ENCODE data around the gene RNF114. TPM values are rescaled to one million over a fixed set of nuclear protein-coding genes. Genes with fewer than 3 reads are reported as not detected.

Gene RNF114
- total RNA-seq, 2 donors from 2014 or later: 60.9 to 66.0 TPM

GRCh38 chr20:49915118-49915379, 21.1 kb upstream of the RNF114 start:
- no peak for DNase-seq (ENCODE audit: low spot score in 2 of 2)
- Mint-ChIP-seq H3K36me3 (no peaks in the 10 kb centered on the region), H3K9me3 (no peaks in the 10 kb centered on the region), H3K27ac (peak overlapping the region; percentile 99 to 100)
- peak in 1 of 2 donors; percentile 46 for ATAC-seq

GRCh38 chr20:49915380-49916145, 20.6 kb upstream of the RNF114 start, which contains the start of gene SPATA2:
SPATA2 (minus strand) TSS chr20:49915529; CDS start chr20:49908490, 7,039 bp downstream.
- no peaks in the 10 kb centered on the region for H3K9me3 Mint-ChIP-seq
- peak within 1 kb of the TSS; percentile 99 to 100 for H3K27ac Mint-ChIP-seq
- H3K36me3 Mint-ChIP-seq: no peaks in the 10 kb centered on the region
- peak; percentile 93 to 94 for ATAC-seq
- peak; percentile 91 to 95 for DNase-seq (ENCODE audit: low spot score in 2 of 2)

GRCh38 chr20:49916146-49917002, 19.8 kb upstream of the RNF114 start:
- no peak for DNase-seq (ENCODE audit: low spot score in 2 of 2)
- peak overlapping the region; percentile 99 to 100 for H3K27ac Mint-ChIP-seq
- ATAC-seq: peak in 1 of 2 donors; percentile 34
- H3K9me3 Mint-ChIP-seq: no peaks in the 10 kb centered on the region
- no peaks in the 10 kb centered on the region for H3K36me3 Mint-ChIP-seq

GRCh38 chr20:49918446-49918845, 17.8 kb upstream of the RNF114 start:
- H3K9me3 Mint-ChIP-seq: no peaks in the 10 kb centered on the region
- H3K27ac Mint-ChIP-seq: no peak overlapping the region
- no peak for DNase-seq (ENCODE audit: low spot score in 2 of 2)
- H3K36me3 Mint-ChIP-seq: no peaks in the 10 kb centered on the region
- no peak for ATAC-seq

- ATAC-seq (no peak), DNase-seq (ENCODE audit: low spot score in 2 of 2) (no peak)
- Mint-ChIP-seq H3K36me3 (no peaks in the 10 kb centered on the region), H3K27ac (no peak overlapping the region), H3K9me3 (no peaks in the 10 kb centered on the region)
These were observed 17.2 kb upstream of the RNF114 start for GRCh38 chr20:49919009-49919408.

GRCh38 chr20:49919461-49919860, 16.7 kb upstream of the RNF114 start:
- H3K9me3 Mint-ChIP-seq: no peaks in the 10 kb centered on the region
- no peak for DNase-seq (ENCODE audit: low spot score in 2 of 2)
- H3K36me3 Mint-ChIP-seq: no peaks in the 10 kb centered on the region
- ATAC-seq: no peak
- H3K27ac Mint-ChIP-seq: no peak overlapping the region

GRCh38 chr20:49924247-49924646, 11.9 kb upstream of the RNF114 start:
- H3K9me3 Mint-ChIP-seq: no peaks in the 10 kb centered on the region
- ATAC-seq (no peak), DNase-seq (ENCODE audit: low spot score in 2 of 2) (no peak)
- H3K27ac Mint-ChIP-seq: no peak overlapping the region
- H3K36me3 Mint-ChIP-seq: no peaks in the 10 kb centered on the region

GRCh38 chr20:49925901-49926454, 10.2 kb upstream of the RNF114 start:
- Mint-ChIP-seq H3K27ac (no peak overlapping the region), H3K36me3 (no peaks in the 10 kb centered on the region), H3K9me3 (no peaks in the 10 kb centered on the region)
- ATAC-seq (no peak), DNase-seq (ENCODE audit: low spot score in 2 of 2) (no peak)

GRCh38 chr20:49928411-49929141, 7.6 kb upstream of the RNF114 start:
- Mint-ChIP-seq H3K9me3 (no peaks in the 10 kb centered on the region), H3K36me3 (no peaks in the 10 kb centered on the region), H3K27ac (peak overlapping the region in 1 of 2 donors; percentile 36)
- ATAC-seq: peak; percentile 86 to 89
- DNase-seq (ENCODE audit: low spot score in 2 of 2): peak; percentile 73 to 84

- H3K9me3 Mint-ChIP-seq: no peaks in the 10 kb centered on the region
- no peak overlapping the region for H3K27ac Mint-ChIP-seq
- DNase-seq (ENCODE audit: low spot score in 2 of 2) (no peak), ATAC-seq (peak in 1 of 2 donors; percentile 5)
- H3K36me3 Mint-ChIP-seq: no peaks in the 10 kb centered on the region
These were observed 7.1 kb upstream of the RNF114 start for GRCh38 chr20:49929142-49929494.

- H3K27ac Mint-ChIP-seq: peak overlapping the region in 1 of 2 donors; percentile 52
- DNase-seq (ENCODE audit: low spot score in 2 of 2): no peak
- H3K36me3 Mint-ChIP-seq: peaks cover 8 to 20% of the 10 kb centered on the region in 2 donors
- H3K9me3 Mint-ChIP-seq: no peaks in the 10 kb centered on the region
- ATAC-seq: peak in 1 of 2 donors; percentile 14
These were observed 448 bp upstream of the RNF114 start for GRCh38 chr20:49935746-49936152.

- peak overlapping the region; percentile 82 to 93 for H3K27ac Mint-ChIP-seq
- DNase-seq (ENCODE audit: low spot score in 2 of 2) (no peak), ATAC-seq (peak; percentile 3 to 13)
- peaks cover 8 to 29% of the 10 kb centered on the region in 2 donors for H3K36me3 Mint-ChIP-seq
- no peaks in the 10 kb centered on the region for H3K9me3 Mint-ChIP-seq
These were observed 1.1 kb downstream of the RNF114 start for GRCh38 chr20:49937027-49937929.

- H3K36me3 Mint-ChIP-seq: peaks cover 8 to 29% of the 10 kb centered on the region in 2 donors
These were observed 2.3 kb downstream of the RNF114 start for GRCh38 chr20:49938173-49939163.

GRCh38 chr20:49941456-49941855, 5.3 kb downstream of the RNF114 start:
- peak overlapping the region in 1 of 2 donors; percentile 89 for H3K27ac Mint-ChIP-seq
- ATAC-seq: no peak
- no peaks in the 10 kb centered on the region for H3K9me3 Mint-ChIP-seq
- DNase-seq (ENCODE audit: low spot score in 2 of 2): no peak
- peaks cover 8 to 41% of the 10 kb centered on the region in 2 donors for H3K36me3 Mint-ChIP-seq

More at GRCh38 chr20:49938173-49939163, 2.3 kb downstream of the RNF114 start:
- H3K27ac Mint-ChIP-seq: peak overlapping the region; percentile 57 to 82
- H3K9me3 Mint-ChIP-seq: no peaks in the 10 kb centered on the region
- no peak for DNase-seq (ENCODE audit: low spot score in 2 of 2)
- no peak for ATAC-seq

- no peak for ATAC-seq
- Mint-ChIP-seq H3K9me3 (no peaks in the 10 kb centered on the region), H3K27ac (no peak overlapping the region), H3K36me3 (peaks cover under 1 to 42% of the 10 kb centered on the region in 2 donors)
- DNase-seq (ENCODE audit: low spot score in 2 of 2): no peak
These were observed 6.1 kb downstream of the RNF114 start for GRCh38 chr20:49942303-49942702.
